Posterior cingulate gyrus (tissue), 11 donors: Measurements from ENCODE around the gene ADGRD2.

Experiments used
- DNase-seq, 10 donors: peaks; one replicate each; pipeline versions ENCODE4 v3.0.0 to v3.0.0-alpha.2; 2020 to 2021; ENCODE audit warnings: mixed read lengths in 3 of 10
- intact Hi-C: fragments of 100-400 bp; cut with DNase I; formaldehyde crosslinking; loops from one replicate; pipeline ENCODE4 v1.15.1; 2023

ADGRD2 gene

DNA sequence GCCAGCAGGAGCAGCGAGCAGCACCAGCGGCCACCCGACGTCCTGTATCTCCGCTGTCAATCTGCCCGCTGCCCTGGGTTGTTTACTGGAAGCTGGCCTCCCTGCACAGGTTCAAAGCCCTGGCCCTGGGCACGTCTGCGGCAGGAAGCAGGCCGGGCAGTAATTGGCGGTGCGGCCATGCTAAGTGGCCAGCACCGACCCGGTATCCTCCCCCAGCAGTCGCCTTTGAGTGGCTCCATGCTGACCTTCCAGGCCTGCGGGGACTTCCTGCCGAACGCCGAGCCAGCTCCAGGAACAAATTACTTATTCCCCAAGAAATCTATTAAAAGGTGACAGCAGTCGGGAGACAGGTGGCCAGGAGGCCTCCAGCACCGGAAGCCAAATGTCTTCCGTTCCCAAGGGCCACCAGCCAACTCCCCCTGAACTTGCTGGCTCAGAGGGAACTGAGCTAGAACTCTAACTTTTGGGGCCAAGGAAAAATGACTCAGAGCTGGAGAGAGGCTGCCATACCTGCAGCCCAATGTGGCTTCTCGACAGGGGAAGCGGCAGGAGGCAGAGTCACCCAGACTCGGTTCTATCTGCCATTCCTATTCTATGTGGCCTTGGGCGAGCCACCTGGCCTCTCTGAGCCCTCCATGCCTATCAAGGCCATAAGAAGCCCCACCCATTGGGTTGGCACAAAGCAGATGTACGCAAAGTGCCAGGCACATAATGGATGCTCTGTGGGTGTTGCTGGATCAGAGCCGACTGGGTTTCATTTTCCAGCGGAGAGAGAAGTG is 21.3 kb upstream of the ADGRD2 start:
- intact Hi-C loops: no loop called here

DNA sequence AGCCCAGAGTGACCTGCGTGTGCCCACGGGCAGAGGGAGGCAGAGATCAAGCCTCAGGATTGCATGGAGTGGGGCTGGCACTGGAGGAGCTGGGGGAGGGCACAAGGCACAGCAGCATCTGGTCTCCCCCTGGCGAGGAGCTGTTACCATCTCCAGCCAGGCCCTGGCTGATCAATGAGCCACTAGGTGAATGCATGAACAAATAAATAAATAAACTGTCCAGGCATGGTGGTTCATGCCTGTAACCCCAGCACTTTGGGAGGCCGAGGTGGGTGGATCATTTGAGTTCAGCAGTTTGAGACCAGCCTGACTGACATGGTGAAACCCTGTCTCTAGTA is 20.8 kb upstream of the ADGRD2 start:
- peak in 1 of 10 donors; percentile 73 for DNase-seq
- intact Hi-C loops: no loop called here

More for the DNA sequence above, 21.3 kb upstream of the ADGRD2 start:
- peak in 1 of 10 donors; percentile 85 for DNase-seq

DNA sequence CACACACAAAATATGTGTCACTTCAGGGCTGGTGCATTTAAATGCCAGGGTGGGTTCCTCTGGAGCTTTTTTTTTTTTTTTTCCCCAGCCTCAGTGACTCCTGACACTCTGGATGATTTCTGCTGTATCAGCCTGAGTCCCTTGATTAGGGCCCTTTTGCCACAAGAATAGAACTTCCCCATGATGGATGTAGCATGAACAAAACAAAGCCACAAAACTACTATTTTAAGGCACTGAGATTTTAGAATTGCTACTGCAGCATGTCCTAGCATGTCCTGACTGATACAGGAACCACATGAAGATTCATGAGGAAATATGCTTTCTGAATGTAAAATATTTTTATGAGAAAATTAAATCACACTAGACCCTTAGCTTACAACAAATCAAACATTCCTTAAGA is 13.9 kb upstream of the ADGRD2 start:
- no peak for DNase-seq
- intact Hi-C loops: no loop called here

DNA sequence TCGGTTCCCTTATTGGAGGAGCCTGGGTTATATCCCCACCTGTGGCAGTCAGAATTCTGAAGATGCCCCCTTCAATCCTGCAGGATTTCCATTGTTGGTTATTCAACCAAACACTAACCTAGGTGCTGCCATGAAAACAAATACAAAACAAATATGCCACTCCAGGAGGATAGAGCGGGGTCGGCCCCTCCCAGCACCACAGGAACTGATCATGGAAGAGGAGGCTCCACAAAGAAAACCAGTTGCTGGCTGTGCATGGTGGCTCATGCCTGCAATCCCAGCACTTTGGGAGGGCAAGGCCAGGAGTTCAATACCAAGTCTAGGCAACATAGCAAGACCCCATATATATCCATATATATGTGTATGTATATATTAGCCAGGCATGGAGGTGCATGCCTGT is 13.2 kb upstream of the ADGRD2 start:
- intact Hi-C loops: no loop called here
- DNase-seq: no peak

DNA sequence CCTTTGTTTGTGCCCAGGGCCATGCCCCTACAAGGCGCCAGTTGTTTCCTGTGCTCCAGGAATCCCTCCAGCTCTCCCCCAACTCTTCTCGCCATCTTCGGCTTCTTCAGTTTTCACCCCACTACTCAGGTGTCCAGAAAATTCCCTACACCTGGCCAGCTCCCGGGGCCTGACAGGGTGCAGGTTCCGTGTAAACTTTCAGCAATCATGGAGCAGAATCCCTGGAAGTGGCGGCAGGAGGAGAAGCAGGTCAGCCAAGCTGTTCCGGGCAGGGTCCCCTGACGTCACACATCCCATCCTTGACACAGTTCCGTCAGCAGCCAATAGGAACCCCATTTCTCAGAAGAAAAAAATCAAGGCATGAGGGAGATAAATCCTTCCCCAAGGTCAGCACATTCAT is 12.2 kb upstream of the ADGRD2 start:
- intact Hi-C loops: no loop called here
- DNase-seq: peak in 1 of 10 donors; percentile 65

DNA sequence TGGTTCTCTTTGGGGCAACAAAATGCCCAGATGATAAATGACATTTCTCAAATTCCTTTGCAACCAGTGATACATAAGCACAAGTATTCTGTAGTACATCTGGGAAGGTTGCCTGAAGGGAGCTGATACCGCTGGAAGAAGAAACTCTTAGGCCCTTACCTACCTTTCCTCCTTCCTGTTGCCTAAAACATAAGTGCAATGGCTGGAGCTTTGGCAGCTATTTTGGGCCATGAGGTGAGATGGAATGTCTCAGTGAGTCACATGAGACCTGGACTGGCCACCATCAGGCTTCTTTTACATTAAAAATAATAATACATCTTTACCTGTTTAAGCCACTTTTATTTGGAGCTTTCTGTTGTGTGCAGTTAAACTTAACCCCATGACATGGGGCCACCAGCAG is 11.2 kb upstream of the ADGRD2 start:
- intact Hi-C loops: no loop called here
- DNase-seq: no peak

DNA sequence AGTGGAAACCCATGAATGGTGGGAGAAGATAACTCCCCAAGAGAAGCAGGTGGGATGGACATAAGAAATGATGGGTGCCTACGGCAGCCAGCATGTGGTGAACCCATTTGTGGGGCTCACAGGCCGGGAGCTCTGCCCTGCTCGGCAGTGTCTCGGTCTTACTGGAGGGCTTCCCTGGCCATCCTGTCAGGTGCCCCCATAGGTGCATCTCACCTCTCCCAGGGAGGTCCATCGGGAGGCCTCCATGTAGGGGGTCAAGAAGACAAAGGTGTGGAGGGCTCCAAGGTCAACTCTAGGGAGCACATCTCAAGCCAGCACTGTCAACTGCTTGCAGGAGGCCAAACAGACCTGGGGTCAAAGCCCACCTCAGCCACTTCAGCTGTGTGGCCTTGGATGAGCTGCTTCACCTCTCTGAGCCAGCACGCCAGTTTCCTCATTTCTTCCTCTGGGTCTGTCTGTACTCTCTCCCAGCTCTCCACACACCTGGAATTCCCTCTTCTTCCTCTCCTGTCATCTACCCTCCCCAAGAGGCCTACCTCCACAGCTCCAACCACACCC is 10.5 kb upstream of the ADGRD2 start:
- DNase-seq: peak in 2 of 10 donors; percentile 37 to 61
- intact Hi-C loops: no loop called here

DNA sequence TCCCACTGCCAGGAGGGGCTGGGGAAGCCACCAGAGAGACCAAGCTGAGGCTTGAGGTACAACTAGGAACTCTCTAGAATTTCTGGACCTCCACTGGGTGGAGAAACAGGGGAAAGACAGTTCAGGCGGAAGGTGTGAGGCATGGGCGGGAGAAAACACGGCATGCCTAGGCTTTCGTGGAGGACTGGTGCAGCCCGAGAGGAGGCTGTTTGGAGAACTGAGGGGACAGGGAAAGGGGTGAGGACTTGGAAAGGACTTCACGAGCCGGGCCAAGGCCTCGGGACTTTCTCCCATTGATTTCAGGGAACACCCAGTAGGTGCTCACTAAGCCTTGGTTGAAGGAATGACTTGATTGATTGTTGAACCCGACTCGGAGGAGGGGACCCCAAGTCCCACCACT is 9.5 kb upstream of the ADGRD2 start:
- DNase-seq: peak in 2 of 10 donors; percentile 18 to 51
- intact Hi-C loops: no loop called here

DNA sequence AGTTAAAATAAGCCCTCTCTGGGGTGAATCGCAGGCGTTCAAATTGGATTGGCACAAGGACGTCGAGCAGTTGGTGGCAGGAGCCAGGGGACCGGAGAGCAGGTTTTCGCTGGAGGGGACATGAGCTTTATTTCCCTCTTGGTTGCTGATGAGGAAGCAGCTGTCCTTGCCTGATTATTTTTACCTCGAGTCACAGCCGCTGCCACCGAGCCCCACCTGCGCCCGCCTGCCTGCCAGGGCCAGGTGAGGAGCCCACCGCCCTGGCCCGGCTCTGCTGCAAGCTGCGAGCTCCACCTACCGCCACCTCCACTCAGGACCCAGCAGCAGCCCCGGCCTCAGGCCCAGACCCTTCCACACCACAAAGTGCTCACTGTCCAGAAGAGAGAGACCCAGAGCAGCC is 9.0 kb upstream of the ADGRD2 start:
- intact Hi-C loops: no loop called here
- peak in 2 of 10 donors; percentile 24 to 77 for DNase-seq

DNA sequence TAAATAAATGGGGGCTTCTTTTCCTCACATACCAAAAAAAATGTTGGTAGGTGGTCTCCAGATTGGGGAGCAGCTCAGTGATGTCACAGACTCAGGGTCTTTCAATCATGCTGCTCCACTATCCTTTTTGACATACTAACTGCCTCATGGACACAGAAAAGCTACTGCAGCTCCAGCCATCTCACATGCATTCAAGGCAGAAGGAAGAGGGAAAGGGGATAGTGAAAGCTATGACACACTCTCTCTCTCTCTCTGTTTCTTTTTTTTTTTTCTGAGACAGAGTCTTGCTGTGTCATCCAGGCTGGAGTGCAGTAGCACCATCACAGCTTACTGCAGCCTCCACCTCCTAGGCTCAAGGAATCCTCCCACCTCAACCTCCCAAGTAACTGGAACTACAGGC is 7.9 kb upstream of the ADGRD2 start:
- intact Hi-C loops: no loop called here
- DNase-seq: no peak

DNA sequence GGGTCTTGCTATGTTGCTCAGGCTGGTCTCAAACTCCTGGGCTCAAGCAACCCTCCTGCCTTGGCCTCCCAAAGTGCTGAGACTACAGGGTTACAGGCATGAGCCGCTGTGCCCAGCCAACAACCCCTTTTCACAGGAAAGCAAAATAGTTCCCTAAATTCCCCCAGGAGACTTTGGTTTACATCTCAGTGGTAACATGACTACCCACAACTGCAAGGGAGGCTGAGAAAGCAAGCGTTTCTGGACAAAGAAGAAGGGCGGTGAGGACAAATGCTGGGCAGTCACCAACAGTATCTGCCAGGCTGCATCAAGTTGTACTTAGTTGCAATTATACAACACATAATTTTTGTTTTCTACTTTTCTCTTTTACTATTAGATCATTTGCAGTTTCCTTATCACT is 7.4 kb upstream of the ADGRD2 start:
- intact Hi-C loops: no loop called here
- DNase-seq: peak in 2 of 10 donors; percentile 18 to 20

DNA sequence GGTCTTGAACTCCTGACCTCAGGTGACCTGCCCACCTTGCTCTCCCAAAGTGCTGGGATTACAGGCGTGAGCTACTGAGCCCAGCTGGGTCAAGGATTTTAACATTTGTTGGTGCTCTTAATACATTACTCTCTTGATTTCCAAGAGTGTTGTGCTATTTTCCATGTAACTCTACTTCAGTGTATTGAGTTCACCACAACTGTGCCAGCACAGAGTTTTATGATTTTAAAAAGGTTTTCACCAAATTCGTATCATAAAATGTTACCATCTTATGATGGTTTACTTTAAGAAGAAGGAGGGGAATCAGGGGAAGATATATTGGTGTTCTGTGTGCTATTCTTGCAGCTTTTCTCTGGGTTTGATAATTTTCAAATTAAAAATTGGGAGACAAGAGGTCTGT is 6.6 kb upstream of the ADGRD2 start:
- peak in 1 of 10 donors; percentile 3 for DNase-seq
- intact Hi-C loops: no loop called here

DNA sequence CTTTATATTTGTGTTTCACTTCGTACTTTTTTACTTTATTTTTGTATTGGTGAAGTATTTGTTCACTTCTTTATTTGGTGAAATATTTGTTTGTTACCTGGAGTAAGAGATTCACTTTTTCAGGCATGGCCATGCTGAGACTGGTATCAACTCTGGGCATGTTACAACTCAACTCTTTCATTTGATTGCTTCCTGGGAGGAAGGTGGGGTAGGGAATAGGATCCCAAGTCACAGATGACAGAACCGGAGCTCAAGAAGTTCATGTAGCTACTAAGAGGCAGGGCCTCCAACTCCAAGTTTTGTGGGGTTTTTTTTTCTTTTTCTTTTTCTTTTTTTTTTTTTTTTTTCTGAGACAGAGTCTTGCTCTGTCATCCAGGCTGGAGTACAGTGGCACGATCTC is 6.1 kb upstream of the ADGRD2 start:
- DNase-seq: no peak
- intact Hi-C loops: no loop called here

DNA sequence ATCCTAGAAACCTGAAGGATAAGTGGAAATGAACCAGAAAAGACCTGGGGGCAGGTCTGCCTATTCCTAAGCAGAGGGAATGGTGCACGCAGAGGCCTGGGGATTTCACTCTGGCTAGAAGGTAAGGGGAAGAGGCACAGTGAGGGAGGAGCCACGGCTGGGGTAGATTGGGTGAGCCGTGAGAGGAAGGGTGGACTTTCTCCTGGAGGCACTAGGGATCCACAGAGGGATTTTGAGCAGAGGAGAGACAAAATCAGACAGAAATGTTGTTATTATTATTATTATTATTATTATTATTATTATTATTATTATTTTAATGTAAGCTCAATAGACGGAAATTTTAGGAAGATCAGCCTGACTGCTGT is 3.0 kb upstream of the ADGRD2 start:
- peak in 2 of 10 donors; percentile 14 to 18 for DNase-seq
- intact Hi-C loops: no loop called here

DNA sequence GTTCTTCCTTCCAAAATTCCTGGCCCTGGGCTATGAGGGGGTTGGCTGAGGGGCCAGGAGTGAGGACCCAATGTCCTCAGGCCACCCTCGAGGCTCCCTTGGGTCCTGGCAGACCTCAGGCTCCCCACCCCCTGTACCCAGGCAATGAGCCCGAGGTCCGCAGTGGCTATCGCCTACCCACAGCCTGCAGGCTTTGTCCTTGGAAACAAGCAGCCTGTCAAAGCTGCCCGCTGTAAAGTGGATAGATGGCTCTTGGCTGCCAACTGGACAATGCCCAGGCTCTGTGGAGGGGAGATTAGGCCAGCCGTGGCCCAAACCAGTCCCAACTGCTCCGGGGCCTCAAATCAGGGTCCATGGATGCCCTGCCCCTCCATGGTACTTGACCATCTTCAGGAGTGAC is 2.2 kb upstream of the ADGRD2 start:
- intact Hi-C loops: no loop called here
- peak in 2 of 10 donors; percentile 66 to 80 for DNase-seq

DNA sequence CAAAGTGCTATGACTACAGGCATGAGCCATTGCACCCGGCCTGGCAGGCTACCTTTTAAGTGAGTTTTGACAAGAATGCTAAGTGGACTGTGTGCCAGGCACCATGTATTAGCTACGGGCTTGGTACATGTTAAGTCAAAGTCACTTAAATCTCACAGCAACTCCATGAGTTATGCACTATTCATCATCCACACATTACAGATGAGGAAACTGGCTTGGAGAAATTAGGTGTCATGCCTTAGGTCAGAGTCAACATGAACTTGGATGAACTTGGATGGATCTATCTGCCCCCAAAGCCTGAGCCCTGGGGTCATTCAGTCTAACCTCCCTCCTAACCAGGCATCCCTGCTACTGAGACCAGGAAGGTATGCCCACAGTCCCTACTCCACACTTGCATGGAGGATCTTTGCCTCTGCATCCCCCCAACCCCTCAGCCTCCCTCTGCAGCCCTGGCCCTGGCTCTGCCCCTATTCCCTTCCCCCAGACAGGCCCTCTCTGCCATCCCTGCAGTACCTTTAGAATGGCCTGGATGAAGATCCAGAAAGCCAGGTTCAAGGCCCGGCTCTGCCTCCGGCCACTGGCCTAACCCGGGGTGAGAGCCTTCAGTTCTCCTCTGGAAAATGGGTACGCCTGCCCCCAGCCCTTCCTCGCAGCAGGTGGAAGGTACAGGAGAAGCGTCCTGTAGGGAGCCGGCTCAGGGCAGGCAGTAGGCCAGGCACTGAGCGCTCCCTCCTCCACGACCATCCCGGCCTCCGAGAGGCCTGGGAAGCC is 685 bp upstream of the ADGRD2 start:
- peak in 2 of 10 donors; percentile 44 to 52 for DNase-seq
- intact Hi-C loops: no loop called here

DNA sequence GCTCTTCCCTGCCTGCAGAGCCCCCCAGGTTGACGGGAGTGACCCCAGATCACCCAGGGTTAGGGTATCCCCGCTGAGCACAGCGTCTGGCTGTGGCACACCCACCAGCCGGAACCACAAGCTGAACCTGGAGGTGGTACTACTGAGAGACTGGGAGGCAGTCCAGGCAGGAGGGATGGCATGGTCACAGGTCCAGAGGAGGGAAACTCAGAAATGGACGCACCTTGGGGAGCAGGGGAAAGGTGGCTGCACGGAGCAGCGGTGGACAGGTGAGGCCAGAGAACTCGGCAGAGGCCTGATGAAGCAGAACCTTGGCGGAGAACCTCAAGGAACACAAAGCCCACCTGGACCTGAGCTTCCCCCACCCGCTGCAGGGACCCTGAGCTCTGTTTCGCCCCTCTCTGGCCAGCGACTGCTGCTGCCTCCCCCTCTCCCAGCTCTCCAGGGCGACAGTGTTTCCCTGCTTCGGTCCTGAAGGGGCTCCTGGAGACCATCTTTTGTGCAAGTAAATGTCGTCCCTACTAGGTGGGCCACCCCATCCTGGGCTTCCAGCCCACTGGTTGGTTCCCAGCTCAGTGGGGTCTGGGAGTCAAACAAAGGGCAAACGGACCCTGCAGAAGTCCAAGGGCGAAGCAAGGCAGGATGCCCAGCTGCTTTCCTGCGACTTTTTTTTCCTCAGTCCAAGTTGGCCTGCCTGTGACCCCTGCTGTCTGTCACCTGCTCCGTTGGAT is 845 bp downstream of the ADGRD2 start:
- peak in 2 of 10 donors; percentile 59 for DNase-seq
- intact Hi-C loops: no loop called here

DNA sequence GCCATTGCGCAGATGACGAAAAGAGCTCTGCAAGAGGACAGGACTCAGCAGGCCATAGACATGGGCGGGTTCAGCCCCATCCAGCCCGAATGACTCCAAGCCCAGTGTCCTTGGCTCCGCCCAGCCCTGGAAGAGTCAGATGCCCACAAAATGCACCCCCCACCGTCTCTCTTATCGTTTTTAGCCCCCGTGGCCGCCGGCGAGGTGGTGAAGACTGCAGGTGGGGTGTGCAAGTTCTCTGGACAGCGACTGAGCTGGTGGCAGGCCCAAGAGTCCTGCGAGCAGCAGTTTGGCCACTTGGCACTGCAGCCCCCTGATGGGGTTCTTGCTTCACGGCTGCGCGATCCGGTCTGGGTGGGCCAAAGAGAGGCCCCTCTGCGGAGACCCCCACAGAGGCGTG is 2.1 kb downstream of the ADGRD2 start:
- intact Hi-C loops: no loop called here
- peak in 2 of 10 donors; percentile 47 to 64 for DNase-seq

DNA sequence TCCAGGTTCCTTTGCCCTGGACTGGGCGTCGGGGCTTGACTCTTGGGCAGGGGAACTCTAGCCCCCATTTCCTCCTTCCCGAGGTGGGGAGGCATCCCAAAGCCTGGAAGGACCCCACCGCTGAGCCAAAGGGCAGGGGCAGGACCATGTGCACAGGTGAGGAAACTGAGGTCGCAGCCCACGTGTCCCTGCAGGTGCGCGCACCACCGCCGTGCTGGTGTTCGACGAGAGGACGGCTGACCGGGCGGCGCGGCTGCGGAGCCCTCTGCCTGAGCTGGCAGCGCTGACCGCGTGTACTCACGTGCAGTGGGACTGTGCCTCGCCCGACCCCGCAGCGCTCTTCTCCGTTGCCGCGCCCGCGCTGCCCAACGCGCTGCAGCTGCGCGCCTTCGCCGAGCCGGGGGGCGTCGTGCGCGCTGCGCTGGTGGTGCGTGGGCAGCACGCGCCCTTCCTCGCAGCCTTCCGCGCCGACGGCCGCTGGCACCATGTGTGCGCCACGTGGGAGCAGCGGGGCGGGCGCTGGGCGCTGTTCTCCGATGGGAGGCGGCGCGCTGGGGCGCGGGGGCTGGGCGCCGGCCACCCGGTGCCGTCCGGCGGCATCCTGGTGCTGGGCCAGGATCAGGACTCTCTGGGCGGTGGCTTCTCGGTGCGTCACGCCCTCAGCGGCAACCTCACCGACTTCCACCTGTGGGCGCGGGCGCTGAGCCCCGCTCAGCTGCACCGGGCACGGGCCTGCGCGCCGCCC is 2.8 kb downstream of the ADGRD2 start:
- DNase-seq: peak in 3 of 10 donors; percentile 48 to 67 (median 54)
- intact Hi-C loops: no loop called here

DNA sequence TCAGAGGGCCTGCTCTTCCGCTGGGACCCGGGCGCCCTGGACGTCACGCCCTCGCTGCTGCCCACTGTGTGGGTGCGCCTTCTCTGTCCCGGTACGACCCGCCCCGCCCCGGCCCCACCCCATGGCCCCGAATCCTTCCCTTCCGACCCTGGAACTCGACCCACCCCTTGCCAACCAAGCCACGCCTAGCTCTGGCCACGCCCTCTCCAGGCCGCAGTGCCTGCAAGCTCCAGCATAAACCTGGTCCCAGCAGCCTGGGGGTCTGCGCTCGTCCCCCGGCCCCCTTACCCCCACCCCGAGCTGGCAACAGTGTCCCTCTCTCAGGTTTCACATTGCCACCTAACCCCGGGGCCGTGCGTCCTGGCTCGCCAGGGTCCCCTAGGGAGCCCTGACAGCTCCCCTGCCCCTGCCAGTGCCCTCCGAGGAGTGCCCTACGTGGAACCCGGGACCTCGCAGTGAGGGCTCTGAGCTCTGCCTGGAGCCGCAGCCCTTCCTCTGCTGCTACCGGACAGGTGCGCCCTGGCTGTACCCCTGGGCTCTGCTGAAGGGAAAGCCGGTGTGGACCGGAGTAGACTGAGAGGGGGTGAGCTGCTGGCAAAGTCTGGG is 3.4 kb downstream of the ADGRD2 start:
- intact Hi-C loops: no loop called here
- peak in 3 of 10 donors; percentile 48 to 59 (median 50) for DNase-seq
